Measurements from ENCODE around the gene MAFG.

- TF ChIP-seq MLLT1 (IDR thresholded peaks at IDR 0.05) (no peak), FOXA3 (CRISPR knock-in tag; conservative IDR thresholded peaks at IDR 0.05 in 1 of 2, IDR thresholded peaks at IDR 0.05 in 1 of 2) (no peak), BRF2 (IDR thresholded peaks at IDR 0.05; ENCODE audit: borderline replicate concordance, insufficient read depth, insufficient read length) (no peak), ZKSCAN1 (IDR thresholded peaks at IDR 0.05; ENCODE audit: low read depth, low read length) (no peak), CEBPB (tag; IDR thresholded peaks at IDR 0.05) (no peak), NRF1 (conservative IDR thresholded peaks at IDR 0.05 in 1 of 2, IDR thresholded peaks at IDR 0.05 in 1 of 2) (peak in 1 of 2 experiments; percentile 29; a peak in 1 of 4 replicates), NUFIP1 (IDR thresholded peaks at IDR 0.05; ENCODE audit: partially characterized antibody) (no peak), NFE2L1 (tag; IDR thresholded peaks at IDR 0.05; ENCODE audit: borderline replicate concordance, low read depth) (no peak), ZBTB1 (CRISPR knock-in tag; IDR thresholded peaks at IDR 0.05; ENCODE audit: borderline replicate concordance, low read depth) (no peak)
These were observed 36.9 kb downstream of the MAFG start for GRCh38 chr17:81890447-81891302.
